ENCODE measurements around the gene GALNT17.

- TF ChIP-seq EZH2 (IDR thresholded peaks at IDR 0.05): no peak
- TF ChIP-seq POLR2AphosphoS5 (IDR thresholded peaks at IDR 0.05; ENCODE audit: borderline replicate concordance, low read depth, low read length): no peak
- TF ChIP-seq FOXP2 (optimal IDR thresholded peaks at IDR 0.05; ENCODE audit: control extremely low read depth, extremely low read length, insufficient read depth): no peak
These were observed 547.5 kb downstream of the GALNT17 start for GRCh38 chr7:71679480-71679879.
